NCI-H1436 treated with DMSO at 0.1 percent for 48 hours (cell line): ENCODE results near the gene GRAMD1B.
"Not testable (repeated sequence)": the region's sequence is repeated elsewhere in the genome, so short reads cannot be mapped to it uniquely, and the experiment has no call there.

Experiments used
- DNase-seq: peaks from one replicate; lab custom pipeline; 2025; lab: John Stamatoyannopoulos, UW

Gene GRAMD1B

DNA sequence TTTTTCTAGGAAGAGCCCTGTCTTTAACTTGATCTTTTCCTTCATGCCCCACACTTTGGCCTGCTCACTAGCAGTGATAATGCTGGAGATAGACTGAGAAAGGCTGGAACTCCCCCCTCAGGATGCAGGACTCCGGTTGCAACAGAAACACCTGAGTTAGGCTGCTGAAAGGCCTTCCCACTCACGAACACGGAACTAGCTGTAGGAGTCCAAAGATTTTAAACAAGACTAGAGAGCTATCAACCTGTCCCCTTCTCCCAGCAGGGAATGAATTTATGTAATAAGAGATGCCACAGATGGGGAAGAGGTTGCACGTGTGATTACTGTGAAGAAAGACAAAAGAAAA is 211.4 kb downstream of the GRAMD1B start:
- no peak for DNase-seq

DNA sequence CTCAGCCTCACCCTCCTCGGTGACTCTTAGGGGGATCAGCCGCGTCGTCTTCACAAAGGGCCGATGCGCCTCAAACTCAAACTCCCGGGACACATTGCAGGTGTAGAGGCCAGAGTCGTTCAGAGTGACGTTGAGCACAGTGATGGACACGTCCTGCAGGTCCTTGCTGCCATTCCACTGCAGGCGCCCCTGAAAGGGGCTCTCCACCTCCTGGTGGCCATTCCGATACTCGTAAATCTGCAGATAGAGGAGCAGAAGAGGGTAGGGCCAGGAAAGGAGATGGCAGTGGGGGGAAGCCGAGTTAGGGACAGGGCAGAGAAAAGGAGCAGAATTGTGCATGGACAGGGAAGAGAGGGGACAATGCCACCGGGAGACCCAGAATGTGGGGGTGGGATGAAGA is 212.4 kb downstream of the GRAMD1B start:
- no peak for DNase-seq

DNA sequence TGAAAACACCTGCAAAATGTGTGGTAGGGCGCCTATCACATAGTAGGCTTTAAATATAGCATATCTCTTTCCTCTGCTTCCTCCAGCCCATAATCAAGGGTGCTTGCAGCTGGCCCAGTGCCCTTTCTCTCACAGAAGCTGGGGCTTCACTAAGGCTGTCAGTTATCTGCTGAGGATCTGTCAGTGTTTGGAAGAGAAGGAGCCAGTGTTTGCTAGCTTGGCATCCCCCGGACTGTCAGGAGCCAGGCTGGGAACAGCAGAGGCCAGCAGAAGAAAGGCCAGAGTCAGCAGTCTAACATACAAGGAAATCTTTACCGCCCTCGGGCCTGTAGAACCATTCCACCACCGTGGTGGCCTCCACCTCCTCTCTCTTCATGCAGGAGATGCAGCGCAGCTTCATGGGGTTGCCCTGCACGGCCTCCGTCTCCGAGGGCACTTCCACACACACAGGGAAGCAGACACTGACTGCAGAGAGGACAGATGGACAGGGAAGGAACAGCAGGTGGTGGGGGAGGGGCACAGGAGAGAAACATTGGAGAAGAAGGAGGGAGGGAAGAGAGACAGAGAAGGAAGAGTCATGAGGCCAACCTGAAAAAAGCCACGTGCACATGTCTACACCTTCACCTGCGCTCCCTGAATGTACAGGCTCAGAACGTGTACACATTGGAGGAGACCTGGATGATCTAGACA is 215.4 kb downstream of the GRAMD1B start:
- no peak for DNase-seq

DNA sequence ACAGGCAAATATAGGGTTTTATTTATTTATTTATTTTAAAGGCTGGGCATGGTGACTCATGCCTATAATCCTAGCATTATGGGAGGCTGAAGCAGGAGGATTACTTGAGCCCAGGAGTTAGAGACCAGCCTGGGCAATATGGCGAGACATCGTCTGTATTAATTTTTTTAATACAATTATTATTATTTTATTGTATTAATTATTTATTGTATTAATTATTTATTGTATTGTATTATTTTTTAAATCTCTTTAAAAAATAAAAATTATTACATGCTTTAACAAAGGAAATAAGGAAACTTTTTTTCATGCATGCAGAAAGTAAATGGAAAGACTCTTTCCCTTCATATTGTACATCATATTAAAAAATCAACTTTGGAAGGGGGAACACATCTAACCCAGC is 220.8 kb downstream of the GRAMD1B start:
- no peak for DNase-seq

DNA sequence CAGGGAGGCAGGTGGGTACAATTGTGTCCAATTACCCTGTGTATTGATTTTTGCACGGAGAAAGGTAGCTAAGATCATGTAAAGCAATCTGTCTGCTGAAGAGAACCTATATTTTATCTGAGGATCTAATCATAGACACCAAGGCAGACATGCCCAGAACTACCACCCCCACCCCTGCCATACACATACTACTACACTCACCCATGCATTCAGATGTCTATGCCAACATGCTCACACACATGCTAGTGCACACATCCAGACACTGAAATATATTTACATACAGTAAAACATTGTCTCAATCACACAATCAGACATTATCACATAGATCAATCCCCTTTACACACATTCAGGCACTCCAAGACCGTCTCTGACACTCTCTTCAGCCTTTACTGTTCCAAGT is 222.5 kb downstream of the GRAMD1B start:
- no peak for DNase-seq

DNA sequence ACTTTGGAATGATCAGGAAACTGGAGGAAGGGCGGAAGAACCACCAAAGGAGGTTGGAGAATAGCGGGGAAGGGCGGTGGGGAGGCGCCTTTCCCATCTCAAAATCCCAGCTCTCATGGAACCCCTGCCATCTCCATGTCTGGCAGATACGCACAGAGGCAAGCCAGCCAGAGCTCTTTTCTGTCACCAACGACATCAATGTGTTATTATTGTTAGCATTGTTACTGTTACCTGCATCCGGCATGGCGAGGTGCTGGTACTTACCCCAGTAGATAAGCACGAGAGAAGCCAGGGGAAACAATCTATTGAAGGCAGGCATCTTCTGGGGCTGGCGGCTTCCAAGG is 223.4 kb downstream of the GRAMD1B start:
- no peak for DNase-seq

DNA sequence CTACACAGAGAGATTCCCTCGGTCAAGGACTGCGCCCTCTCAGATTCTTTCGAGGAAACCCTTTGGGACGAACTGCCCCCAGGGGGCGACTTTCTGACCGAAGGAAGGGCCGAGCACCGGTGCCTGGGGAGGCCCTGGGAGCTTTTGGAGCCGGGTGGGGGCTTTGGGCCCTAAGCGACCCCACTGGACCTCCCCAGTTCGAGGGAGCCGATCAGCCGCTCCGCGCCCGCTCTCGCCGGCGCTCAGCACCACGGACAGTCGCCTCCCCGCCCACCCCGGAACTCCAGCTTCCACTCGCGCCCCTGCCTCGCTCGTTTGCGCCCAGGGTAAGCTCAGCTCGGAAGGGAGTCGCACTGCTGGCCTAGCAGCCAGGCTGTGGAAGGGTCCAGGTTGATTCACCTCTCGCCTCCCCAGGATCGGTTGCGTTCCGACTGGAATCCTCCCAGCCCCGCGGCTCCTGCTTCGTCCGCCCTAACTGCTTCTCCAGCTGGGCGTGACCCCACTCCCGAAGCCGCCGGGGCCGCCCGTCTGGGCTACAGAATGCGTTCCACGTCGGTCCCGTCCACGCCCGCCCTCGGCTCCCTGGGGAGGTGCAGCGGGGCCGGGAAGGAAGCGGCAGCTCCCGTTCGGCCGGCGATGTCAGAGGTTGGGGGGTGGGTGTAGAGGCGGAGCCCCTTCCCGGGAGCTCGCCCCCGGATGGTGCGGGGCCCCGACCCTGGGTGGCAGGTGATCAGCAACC is 223.9 kb downstream of the GRAMD1B start:
- no peak for DNase-seq

DNA sequence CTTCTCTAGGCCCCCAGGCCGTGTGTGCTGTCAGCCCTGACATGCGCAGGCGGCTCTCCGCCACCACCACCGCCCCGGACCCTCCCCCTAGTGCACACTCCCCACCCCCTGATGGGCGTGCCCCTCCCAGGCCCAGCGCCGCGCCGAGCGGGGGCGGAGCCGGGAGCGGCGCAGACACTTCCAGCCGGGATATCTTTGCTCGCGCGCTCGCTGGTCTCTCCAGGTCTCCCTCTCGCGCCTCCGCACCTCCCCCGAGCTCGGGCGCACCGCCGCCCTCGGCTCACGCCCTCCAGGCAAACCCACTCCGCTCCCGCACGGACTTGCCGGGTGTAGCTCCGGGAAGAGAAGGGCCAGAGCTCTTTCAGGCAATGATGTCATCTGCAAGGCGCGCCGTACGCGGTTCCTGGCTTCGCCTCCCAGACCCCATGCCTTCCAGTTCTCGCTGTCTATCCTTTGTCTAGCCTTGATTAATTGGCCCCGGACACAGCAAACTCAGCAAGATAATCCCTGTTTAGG is 224.6 kb downstream of the GRAMD1B start, which contains the start of gene SCN3B:
Gene SCN3B, minus strand, starts transcription at position 59 of the 516 bp plus-strand sequence. CDS start 823 bp downstream, outside the sequence.
- DNase-seq: no peak

DNA sequence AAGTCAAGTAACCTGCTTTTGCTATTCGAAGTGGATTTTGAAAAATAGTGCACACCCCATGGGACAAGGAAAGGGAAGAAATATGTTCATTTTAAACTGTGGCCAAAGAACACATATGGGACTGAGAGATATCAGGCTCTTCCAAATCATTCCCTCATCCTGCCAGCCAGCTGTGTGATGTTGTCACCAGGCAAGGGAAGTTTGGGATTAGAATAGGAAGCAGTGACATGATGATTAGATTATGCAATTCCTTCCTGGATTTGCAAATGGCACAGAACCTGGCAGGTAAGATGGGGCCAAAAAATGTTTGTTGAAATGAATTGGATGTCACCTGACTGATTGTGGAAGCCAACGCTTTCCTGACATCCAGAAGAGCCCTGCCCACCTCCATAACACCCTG is 229.2 kb downstream of the GRAMD1B start:
- DNase-seq: no peak

DNA sequence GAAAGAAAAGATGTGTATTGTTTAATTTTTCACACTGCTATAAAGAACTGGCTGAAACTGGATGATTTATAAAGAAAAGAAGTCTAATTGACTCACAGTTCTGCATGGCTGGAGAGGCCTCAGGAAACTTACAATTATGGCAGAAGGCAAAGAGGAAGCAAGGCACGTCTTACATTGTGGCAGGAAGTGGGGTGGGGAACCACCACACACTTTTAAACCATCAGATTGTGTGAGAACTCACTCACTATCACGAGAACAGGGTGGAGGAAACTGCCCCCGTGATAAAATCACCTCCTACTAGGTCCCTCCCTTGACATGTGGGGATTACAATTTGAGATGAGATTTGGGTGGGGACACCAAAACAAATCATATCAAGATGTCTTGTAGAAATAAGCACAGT is 229.9 kb downstream of the GRAMD1B start:
- not testable (repeated sequence) for DNase-seq

DNA sequence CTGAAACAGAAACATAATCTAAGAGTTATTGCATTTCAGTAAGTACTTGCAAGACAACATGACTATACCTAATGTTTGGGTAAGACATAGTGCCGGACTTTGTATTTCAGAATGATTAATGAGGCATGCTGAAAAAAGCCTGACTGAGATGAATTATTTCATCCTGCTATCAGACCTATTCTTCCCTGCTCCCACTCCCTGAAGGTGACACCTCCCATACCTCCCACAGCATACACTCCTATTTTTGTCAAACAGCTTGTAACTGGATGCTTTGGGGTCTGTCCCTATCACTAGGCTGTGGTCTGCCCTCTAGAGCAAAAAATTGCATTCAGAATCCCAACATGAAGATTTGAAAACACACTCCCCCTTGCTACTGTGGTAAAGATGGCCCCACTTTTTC is 235.2 kb downstream of the GRAMD1B start:
- DNase-seq: no peak

DNA sequence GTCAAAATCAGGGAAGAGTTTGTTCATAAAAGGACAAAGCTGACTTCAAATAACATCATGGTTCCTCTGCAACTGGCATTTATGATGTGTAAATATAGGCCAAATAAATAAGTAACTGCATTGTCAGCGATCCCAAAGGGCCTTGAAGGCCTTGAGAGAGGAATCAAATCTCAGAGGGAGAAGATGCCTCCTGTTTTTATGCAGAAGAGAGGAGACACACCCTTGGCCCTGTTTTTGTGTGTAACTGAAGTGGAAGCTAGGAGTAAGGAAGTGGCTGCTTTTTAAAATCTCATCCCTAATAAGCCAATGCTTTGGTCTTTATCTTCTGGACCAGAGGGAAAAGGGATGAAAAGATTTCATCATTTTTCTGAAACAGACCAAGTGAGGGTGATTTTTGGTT is 240.0 kb downstream of the GRAMD1B start:
- DNase-seq: no peak

DNA sequence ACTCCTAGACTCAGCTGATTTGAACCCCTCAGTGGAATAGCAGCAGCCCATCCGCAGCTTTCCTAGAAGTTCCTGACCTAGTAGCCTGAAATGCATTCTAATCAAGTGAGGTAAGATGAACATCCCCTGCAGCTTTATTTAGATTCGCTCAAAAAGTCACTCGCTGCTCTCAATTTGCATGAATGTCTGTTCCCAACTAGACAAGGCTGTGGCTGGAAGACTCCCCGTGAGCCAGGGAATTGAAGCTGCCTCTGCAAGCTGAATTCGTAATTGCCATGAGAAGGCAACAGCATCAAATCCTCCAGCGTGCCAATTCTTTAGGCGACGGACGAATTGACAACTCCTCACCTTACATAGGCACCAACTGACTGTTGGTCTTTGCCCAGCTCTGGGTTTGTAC is 241.5 kb downstream of the GRAMD1B start:
- no peak for DNase-seq

DNA sequence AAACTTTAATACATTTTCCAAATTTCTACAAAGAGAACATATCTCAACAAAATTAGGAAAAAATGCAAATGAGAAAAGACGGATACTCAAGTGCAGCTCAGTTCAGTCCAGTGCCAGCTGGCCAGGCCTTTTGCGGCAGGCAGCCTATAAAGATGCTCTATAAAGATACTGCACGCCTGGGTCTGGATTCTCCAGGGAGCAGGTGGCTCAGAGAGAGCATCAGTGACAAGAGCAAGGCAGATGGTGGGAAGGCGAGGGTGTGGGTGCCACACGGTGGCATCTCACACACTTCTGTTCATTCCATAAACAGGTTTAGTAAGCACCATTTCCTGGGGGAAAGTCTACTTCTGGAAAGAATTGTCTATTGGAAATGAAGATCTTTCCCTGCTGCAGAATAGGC is 242.5 kb downstream of the GRAMD1B start:
- no peak for DNase-seq

DNA sequence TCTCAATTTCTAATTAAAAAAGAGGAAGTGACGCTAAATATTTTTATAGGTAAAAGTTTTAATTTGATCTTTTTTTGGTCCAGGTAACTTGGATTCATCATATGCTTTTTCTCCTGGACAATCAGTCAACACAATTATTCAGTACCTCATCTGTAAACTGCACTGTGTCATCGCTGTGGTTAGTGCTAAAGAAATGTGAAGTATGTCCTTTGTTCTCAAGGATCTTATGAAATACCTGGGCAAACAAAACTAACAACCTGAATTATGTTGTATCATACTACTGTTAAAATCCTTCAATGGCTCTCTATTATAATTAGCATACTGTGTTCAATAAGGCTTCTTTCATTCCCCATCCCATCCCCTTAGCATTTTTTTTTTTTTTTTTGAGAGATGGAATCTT is 244.2 kb downstream of the GRAMD1B start:
- DNase-seq: no peak
